Endometrium (tissue), 2 donors: ENCODE measurements around the gene NRXN3.

Experiments
- FAIRE-seq: peaks from 2 replicates; lab custom pipeline; 2012; peaks lifted over from hg19 to GRCh38; lab: Jason Lieb, UNC
- donor health status: control.
- donor health status: control.

NRXN3 gene

GRCh38 chr14:79482825-79483224 lies 1312.7 kb downstream of the NRXN3 start:
- no peak for FAIRE-seq

DNA sequence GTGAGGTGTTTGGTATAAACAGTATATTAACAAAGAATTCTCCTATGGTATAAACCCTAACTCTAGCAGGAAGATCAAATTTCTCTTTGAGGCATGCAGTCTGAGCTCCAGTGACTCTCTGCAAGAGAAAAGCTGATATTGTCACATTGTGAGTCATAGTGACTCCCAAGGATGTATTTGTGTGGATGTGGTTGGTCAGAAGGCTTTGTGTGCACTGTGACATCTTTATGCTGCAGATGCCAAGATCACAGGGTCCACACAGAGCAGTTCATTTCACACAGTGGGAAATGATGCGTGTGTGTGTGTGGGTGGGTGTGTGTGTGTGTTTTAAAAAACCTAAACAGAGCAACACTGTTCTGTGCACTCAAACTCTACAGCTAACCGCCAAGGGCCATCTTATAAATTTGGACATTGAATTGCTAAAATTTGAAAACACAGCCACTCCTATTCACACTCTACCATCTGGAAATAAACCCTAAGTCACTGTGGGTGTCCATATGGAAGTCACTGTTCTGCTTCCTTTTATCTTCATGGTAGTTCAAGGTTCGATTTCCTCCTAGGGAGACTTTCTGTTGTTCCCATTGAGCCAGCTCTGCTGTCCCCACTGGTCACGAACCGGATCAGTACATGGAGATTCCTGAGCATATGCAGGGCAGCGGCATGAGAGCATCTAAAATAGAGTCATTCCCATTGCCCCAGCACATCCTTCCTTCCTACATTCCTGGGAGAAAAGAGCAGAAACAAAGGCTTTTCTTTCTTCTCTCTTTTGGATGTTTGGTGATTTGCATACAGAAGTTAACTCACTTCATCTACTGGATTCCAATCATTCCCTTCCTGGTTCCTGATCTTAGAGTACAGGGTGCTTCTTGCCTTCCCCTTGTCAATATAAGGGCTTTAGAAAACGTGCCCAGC lies 1313.6 kb downstream of the NRXN3 start:
- no peak for FAIRE-seq

DNA sequence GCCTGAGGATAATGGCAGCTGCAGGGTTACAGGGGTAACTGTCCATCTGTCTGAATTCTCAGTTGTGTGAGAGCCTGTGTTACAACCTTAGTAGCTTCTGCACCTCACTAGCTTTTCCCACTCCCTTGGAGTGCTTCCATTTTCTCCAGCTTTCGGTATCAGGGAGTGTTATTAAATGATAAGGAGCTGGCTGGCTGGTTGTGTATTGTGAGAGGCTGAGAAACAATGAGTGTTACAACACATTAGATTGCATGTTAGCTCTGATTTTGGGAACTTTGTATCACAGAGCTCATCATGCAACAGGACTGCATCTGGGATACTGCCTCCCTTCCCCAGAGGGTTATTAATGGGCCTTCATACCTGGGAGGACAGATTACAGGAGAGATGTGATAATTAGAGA lies 1317.5 kb downstream of the NRXN3 start:
- no peak for FAIRE-seq

DNA sequence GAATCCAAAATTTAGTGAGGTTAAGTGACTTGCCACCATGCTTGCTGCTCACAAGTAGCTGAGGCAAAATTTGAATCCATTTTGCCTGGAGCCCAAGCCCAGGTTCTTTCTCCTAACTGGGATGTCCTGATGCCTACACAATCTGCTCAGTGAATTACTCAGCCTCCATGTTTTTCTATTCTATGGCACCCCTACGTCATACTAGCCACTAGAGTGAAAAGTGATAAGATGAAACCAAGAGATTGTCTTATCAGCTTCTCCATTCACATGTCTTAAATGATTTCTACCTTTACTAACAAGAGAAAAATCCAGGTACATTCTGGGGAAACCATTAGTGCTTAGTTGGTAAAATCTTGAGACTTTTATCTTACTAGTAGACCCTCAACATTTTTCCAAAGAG lies 1321.0 kb downstream of the NRXN3 start:
- FAIRE-seq = no peak

- FAIRE-seq = no peak
These were observed 1323.0 kb downstream of the NRXN3 start for GRCh38 chr14:79493081-79493645.

- no peak for FAIRE-seq
These were observed 1326.5 kb downstream of the NRXN3 start for GRCh38 chr14:79496701-79497100.

GRCh38 chr14:79500489-79500888 lies 1330.3 kb downstream of the NRXN3 start:
- no peak for FAIRE-seq

DNA sequence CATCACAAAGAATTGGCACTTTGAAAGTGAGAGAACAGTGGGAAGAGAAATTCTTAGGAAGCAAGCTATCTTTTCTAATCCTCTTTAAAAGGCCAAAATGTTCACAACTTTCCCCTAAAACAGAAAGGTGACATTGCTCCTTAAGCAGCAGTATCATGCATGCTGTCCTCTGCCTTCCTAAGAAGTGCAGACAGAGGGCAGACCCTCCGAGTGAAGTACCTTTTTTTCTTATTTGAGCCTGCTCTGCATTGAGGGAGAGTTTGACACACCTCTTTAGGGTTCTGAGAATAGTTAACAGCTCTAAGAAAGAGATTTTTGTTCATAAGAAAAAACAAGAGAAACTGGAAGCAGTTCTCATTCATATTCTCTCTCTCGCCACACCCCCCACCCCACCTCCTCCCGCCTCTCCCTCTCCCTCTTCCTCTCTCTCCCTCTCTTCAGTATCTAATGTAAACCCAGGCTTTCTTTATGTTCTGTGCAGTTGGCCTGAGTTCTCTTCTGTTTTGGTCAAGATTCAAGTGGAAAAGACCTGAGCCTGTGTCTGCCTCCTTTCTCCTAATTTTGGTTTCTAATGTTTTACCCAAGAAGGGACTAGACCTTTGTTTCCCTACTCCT lies 1332.1 kb downstream of the NRXN3 start:
- FAIRE-seq = no peak

DNA sequence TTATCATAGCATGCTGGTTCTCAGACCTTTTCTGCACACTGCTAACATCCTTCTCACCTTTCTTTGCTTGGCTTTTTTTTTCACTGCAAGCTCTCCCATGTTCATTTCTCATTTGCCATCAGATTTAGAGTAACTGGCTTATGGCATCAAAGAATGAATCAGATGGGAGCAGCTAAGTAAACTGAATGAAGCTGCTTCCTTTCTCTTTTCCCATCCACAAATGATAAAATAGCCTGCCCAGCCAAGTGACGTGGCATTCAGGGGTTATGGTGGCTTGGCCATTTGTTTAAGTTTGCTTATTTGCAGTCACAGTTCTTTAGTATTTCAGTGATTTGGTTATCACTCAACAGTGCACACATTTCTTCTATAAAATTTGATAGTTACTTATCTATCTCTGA lies 1332.6 kb downstream of the NRXN3 start:
- no peak for FAIRE-seq

DNA sequence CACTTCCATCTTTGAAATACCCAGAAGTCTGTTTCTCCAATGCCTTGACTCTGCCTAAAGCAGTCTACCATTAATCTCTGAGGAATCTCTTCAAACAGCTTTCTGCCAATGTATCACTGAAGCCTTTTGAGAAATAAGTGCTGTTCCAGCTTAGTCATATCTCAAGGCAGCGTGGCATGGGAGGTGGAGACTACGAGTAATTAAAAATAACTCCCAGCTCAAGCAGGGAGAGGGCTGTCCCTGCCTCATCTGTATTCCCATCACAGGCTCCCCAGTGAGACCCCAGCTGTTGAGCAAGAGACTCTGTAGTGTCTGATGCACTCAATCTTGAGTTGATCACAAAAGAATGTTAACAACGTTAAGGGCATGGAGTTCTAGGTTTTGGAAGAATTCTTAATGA lies 1340.5 kb downstream of the NRXN3 start:
- FAIRE-seq = no peak

GRCh38 chr14:79511146-79511545 lies 1341.0 kb downstream of the NRXN3 start:
- no peak for FAIRE-seq

DNA sequence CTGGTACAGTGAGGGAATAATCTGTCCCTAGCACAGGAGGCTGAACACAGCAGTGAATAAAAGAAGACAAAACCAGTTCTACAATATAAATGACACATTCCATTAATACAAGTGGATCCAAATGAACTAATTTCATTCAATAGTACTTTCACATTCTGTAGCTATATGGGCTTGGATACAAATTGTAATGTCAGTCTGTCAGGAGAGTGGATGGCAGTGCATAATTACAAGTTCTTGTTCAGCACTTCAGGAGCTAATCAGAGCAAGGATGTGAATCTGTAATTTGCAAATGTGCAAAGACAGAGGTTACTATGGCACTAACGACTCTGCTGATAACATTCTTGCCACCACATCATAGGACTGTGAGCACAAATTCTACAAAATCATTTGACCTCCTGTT lies 1343.3 kb downstream of the NRXN3 start:
- FAIRE-seq = no peak

DNA sequence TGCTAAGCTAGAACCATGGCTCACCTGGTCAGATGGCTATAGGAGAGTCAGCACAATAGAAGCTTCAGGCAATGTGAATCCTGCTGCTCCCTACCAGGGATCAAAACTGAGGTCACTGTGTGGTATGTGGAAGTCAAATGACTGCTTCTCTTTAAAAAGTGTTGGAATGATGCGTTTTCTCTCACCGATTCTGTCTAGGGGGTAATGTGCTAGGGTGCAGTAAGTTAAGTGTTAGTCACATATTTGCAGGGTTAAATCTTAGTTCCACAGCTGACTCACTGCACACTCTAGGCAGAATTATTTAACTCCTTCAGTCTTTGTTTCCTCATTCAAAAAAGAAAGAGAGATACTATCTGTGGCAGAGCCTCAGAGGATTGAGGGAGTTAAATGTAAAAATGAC lies 1344.5 kb downstream of the NRXN3 start:
- FAIRE-seq = no peak

GRCh38 chr14:79515158-79515557 lies 1345.0 kb downstream of the NRXN3 start:
- FAIRE-seq = no peak

- FAIRE-seq = no peak
These were observed 1345.8 kb downstream of the NRXN3 start for GRCh38 chr14:79516009-79516408.

- no peak for FAIRE-seq
These were observed 1355.2 kb downstream of the NRXN3 start for GRCh38 chr14:79525416-79525815.

DNA sequence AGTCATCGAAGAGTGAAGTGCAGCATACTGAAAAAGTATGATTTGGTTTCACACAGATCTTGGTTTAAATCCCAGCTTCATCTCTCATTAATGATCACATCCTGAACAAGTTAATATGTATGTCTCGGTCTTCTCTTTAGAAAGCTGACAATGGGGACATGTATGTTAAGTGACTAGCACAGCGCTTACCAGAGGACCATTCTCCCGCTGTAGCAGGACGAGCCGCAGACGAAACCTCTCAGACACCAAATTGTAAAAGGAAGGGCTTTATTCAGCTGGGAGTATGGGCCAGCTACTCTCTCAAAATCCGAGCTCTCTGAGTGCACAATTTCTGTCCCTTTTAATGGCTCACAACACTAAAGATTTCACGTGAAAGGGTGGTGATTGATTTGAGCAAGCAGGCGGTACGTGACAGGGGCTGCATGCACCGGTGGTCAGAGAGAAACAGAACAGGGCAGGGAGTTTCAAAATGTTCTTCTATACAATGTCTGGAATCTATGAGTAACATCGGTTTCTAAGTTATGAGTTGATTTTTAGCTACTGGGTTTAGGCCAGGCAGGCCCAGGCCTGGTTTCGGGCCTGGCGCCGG lies 1358.7 kb downstream of the NRXN3 start:
- FAIRE-seq = no peak

DNA sequence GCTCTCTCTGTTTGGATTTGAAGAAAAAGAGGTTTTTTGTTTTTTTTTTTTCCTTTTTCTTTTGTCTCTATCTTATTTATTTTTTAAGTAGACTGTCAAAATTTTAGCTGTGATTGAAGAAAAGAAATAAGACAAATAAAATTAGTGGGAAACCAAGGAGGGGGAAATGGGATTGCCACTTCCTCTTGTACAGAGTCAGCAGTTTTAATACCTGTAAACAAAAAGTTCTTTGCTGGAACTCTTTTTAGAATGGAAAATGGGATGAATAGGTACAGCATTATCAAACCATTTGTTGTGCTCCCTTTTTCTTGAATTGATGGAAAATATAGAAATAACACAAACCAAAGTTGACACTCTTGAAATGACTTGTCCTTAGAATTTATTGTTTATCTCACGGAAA lies 1360.4 kb downstream of the NRXN3 start:
- no peak for FAIRE-seq

GRCh38 chr14:79534703-79535353 lies 1364.7 kb downstream of the NRXN3 start:
- no peak for FAIRE-seq

- no peak for FAIRE-seq
These were observed 1370.2 kb downstream of the NRXN3 start for GRCh38 chr14:79540394-79540793.

DNA sequence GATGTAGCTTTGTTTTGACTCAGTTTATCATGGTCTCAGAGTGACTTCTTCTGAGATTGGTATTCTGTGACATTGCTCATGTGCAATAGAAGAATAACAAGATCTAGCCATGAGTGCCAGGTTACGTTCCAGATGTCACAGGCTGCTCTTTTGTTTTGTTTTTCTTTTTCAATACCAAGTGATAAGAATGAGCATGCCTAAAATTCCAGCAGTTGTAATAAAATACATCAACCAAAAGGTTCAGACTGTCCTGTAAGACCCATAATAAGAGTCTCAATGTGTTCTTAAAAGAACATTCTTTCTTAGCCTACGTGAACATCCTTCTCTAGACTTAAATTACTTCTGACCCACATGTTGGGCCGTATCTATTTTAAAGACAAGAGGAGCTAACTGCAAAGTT lies 1371.9 kb downstream of the NRXN3 start:
- FAIRE-seq = no peak

DNA sequence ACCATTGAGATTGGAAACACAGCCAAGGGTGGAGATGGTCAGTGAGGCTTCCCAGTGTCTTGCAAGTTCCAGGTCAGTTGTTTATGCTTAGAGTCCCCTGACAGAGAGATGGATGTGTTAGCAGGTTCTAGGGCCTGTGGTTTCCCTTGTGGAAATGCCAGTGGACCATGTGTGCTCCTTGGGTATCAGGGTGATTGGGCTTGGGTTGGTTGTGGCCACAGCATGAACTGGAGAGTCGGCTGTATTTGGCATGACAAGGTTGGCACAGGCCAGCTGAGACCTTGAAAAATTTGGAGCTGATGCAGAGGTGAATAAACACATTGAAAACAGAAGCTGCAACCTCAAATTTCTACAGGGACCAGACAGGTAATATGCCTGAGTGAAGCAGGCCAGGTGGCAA lies 1373.2 kb downstream of the NRXN3 start:
- FAIRE-seq = no peak
